ENCODE data around the gene NTRK3.

DNA sequence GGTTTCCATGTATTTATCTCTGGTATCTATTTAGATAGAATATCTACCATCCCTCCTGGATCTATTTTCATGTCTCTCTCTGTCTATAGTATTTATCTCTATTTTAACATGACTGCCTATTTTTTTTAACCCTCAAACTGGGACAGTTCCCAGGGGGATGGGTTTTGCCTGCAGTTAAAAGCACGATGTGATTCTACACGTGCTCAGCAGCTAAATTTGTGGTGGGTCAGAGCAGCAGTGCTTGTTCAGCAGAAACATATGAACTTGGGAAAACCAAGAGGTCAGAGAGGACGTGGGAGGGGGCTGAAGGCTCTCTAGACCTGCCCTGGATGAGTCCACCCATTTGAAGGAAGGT lies 189.2 kb downstream of the NTRK3 start:
- TF ChIP-seq, protein P1, sequence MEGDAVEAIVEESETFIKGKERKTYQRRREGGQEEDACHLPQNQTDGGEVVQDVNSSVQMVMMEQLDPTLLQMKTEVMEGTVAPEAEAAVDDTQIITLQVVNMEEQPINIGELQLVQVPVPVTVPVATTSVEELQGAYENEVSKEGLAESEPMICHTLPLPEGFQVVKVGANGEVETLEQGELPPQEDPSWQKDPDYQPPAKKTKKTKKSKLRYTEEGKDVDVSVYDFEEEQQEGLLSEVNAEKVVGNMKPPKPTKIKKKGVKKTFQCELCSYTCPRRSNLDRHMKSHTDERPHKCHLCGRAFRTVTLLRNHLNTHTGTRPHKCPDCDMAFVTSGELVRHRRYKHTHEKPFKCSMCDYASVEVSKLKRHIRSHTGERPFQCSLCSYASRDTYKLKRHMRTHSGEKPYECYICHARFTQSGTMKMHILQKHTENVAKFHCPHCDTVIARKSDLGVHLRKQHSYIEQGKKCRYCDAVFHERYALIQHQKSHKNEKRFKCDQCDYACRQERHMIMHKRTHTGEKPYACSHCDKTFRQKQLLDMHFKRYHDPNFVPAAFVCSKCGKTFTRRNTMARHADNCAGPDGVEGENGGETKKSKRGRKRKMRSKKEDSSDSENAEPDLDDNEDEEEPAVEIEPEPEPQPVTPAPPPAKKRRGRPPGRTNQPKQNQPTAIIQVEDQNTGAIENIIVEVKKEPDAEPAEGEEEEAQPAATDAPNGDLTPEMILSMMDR (IDR thresholded peaks at IDR 0.05), result no peak
- TF ChIP-seq POLR2AphosphoS5 (IDR thresholded peaks at IDR 0.05) (no peak), EP300 (IDR thresholded peaks at IDR 0.05) (no peak), POLR2A (IDR thresholded peaks at IDR 0.05) (no peak)

Measured in suprapubic skin (tissue), 4 donors.